Ovary (tissue), 3 donors: ENCODE measurements around the gene KIF16B.
A peak's percentile ranks its signal among the peaks of the same experiment; 100 is the strongest.

Experiments
- CTCF ChIP-seq, 3 donors: fragments of 450-650 bp in 2 of 3; fragments of 200-600 bp in 1 of 3; IDR thresholded peaks; one replicate each; pipeline versions ENCODE4 v1.5.1 to v1.8.0; 2016 to 2022; ENCODE audit warnings: antibody characterized with exemption in 3 of 3, mild to moderate bottlenecking in 1 of 3
- POLR2A ChIP-seq: fragments of 450-650 bp; IDR thresholded peaks from one replicate; pipeline ENCODE4 v1.6.1; 2017; ENCODE audit warnings: antibody characterized with exemption, mild to moderate bottlenecking, moderate library complexity
- donor health status: DM: no; HTN: no; CAD: no.

- TF ChIP-seq CTCF (IDR thresholded peaks at IDR 0.05): peak; percentile 39 to 62 (median 61)
- no peak for TF ChIP-seq POLR2A
Observed at GRCh38 chr20:16476032-16476431, 97.2 kb downstream of the KIF16B start.
